HepG2 (cell line): ENCODE results near the gene AP5Z1. TPM values are rescaled to one million over a fixed set of nuclear protein-coding genes. Genes with fewer than 3 reads are reported as not detected.
A peak's percentile ranks its signal among the peaks of the same experiment; 100 is the strongest.

Experiments
- CBX2 ChIP-seq, 2 experiments: fragments of 200-600 bp in 1 of 2; sonication (generic); formaldehyde crosslinking in 1 of 2; IDR thresholded peaks; 2 replicates each; pipeline versions ENCODE4 v1.7.0 to v1.8.1; 2018 to 2022; ENCODE audit warnings: low read depth in 2 of 2, low read length in 1 of 2, mild to moderate bottlenecking in 1 of 2, missing genetic modification reagents in 1 of 2
- CHCHD3 ChIP-seq: sonication (generic); formaldehyde crosslinking; IDR thresholded peaks from 2 replicates; pipeline ENCODE4 v1.8.0; 2022; ENCODE audit warnings: mild to moderate bottlenecking, missing genetic modification reagents, moderate library complexity
- FIP1L1 ChIP-seq: fragments of 200-400 bp; formaldehyde crosslinking; IDR thresholded peaks from 2 replicates; pipeline ENCODE4 v1.6.1; 2018; ENCODE audit warnings: low read depth, mild to moderate bottlenecking, low read length, moderate library complexity, borderline replicate concordance; ENCODE audit not compliant: insufficient read depth
- GATA4 ChIP-seq: sonication (generic); IDR thresholded peaks from 2 replicates; pipeline ENCODE4 v1.6.1; 2016; ENCODE audit warnings: antibody characterized with exemption, low read depth, borderline replicate concordance
- HNF4A ChIP-seq: sonication (generic); formaldehyde crosslinking; IDR thresholded peaks from 2 replicates; pipeline ENCODE4 v1.4.0; 2020; ENCODE audit warnings: missing genetic modification reagents
- IRF9 ChIP-seq: sonication (generic); formaldehyde crosslinking; IDR thresholded peaks from 2 replicates; pipeline ENCODE4 v1.8.0; 2022; ENCODE audit warnings: missing genetic modification reagents, mild to moderate bottlenecking, borderline replicate concordance
- KDM1A ChIP-seq: IDR thresholded peaks from 2 replicates; pipeline ENCODE4 v1.6.1; 2016; ENCODE audit warnings: missing compliant biosample characterization
- KLF16 ChIP-seq, 2 experiments: sonication (generic) in 1 of 2; formaldehyde crosslinking in 1 of 2; IDR thresholded peaks; 2 replicates each; pipeline versions ENCODE4 v1.6.1 to v1.8.0; 2016 to 2023; ENCODE audit warnings: missing genetic modification reagents in 2 of 2, missing compliant biosample characterization in 1 of 2
- MAF1 ChIP-seq: sonication (generic); formaldehyde crosslinking; IDR thresholded peaks from 2 replicates; pipeline ENCODE4 v1.5.0; 2020; ENCODE audit warnings: missing genetic modification reagents, borderline replicate concordance
- SP1 ChIP-seq, 2 experiments: fragments of 450-650 bp in 1 of 2; sonication (generic) in 1 of 2; formaldehyde crosslinking in 1 of 2; IDR thresholded peaks; 2 replicates each; pipeline versions ENCODE4 v1.4.0 to v1.6.1; 2016 to 2020; ENCODE audit warnings: missing genetic modification reagents in 1 of 2
- TFDP2 ChIP-seq: sonication (generic); formaldehyde crosslinking; IDR thresholded peaks from 2 replicates; pipeline ENCODE4 v1.4.0; 2020; ENCODE audit warnings: missing genetic modification reagents
- TOE1 ChIP-seq: sonication (generic); formaldehyde crosslinking; IDR thresholded peaks from 2 replicates; pipeline ENCODE4 v1.4.0; 2020; ENCODE audit warnings: mild to moderate bottlenecking, missing genetic modification reagents
- TP53 ChIP-seq: sonication (generic); formaldehyde crosslinking; conservative IDR thresholded peaks from 2 replicates; pipeline ENCODE4 v1.4.0; 2020; ENCODE audit warnings: missing genetic modification reagents
- ZBTB1 ChIP-seq: sonication (generic); formaldehyde crosslinking; IDR thresholded peaks from 2 replicates; pipeline ENCODE4 v1.4.0; 2020; ENCODE audit warnings: missing genetic modification reagents, borderline replicate concordance
- ZKSCAN5 ChIP-seq: sonication (generic); formaldehyde crosslinking; IDR thresholded peaks from 2 replicates; pipeline ENCODE4 v1.5.1; 2020; ENCODE audit warnings: mild to moderate bottlenecking, missing genetic modification reagents
- ZNF282 ChIP-seq: fragments of 450-650 bp; IDR thresholded peaks from 2 replicates; pipeline ENCODE4 v1.6.1; 2018; ENCODE audit not compliant: partially characterized antibody
- ZNF383 ChIP-seq: sonication (generic); formaldehyde crosslinking; IDR thresholded peaks from 2 replicates; pipeline ENCODE4 v1.4.0; 2020; ENCODE audit warnings: missing genetic modification reagents, mild to moderate bottlenecking, borderline replicate concordance
- ZNF546 ChIP-seq: sonication (generic); formaldehyde crosslinking; conservative IDR thresholded peaks from 2 replicates; pipeline ENCODE4 v1.8.1; 2023; ENCODE audit warnings: mild to moderate bottlenecking, missing genetic modification reagents
- ZNF567 ChIP-seq: sonication (generic); formaldehyde crosslinking; IDR thresholded peaks from 2 replicates; pipeline ENCODE4 v1.8.1; 2023; ENCODE audit warnings: mild to moderate bottlenecking, missing genetic modification reagents, borderline replicate concordance
- ZNF737 ChIP-seq: sonication (generic); formaldehyde crosslinking; IDR thresholded peaks from 2 replicates; pipeline ENCODE4 v1.5.0; 2020; ENCODE audit warnings: missing genetic modification reagents, mild to moderate bottlenecking, borderline replicate concordance
- ZSCAN21 ChIP-seq: sonication (generic); formaldehyde crosslinking; IDR thresholded peaks from 2 replicates; pipeline ENCODE4 v1.8.0; 2022; ENCODE audit warnings: mild to moderate bottlenecking, missing genetic modification reagents, moderate library complexity, borderline replicate concordance
- ZSCAN9 ChIP-seq: IDR thresholded peaks from 2 replicates; pipeline ENCODE4 v1.6.1; 2016; ENCODE audit warnings: borderline replicate concordance
- polyA plus RNA-seq, 8 experiments: library from polyadenylated mRNA; depleted of rRNA in 3 of 8; stranded (reverse) in 7 of 8; unstranded in 1 of 8; fragments of >200 nt; fragmentation: Illumina TruSeq in 4 of 8; extraction: Trizol in 4 of 8; gene quantifications; 2 replicates each; pipeline versions ENCODE4 v1.2.1 to v1.2.3, GENCODE V29; 2011 to 2016; ENCODE audit warnings: low read depth in 4 of 8, missing spikeins in 1 of 8, mixed read lengths in 1 of 8; ENCODE audit not compliant: insufficient read depth in 1 of 8
- total RNA-seq, 5 experiments: library from RNA; depleted of rRNA; stranded (reverse); fragments of >200 nt; fragmentation: Illumina TruSeq; extraction: Trizol; gene quantifications; 2 replicates each; pipeline ENCODE4 v1.2.3, GENCODE V29; 2016; ENCODE audit warnings: low read depth in 1 of 5
- TF ChIP-seq, protein P1 (sequence below): sonication (generic); formaldehyde crosslinking; IDR thresholded peaks from 2 replicates; pipeline ENCODE4 v1.8.1; 2023; ENCODE audit warnings: mild to moderate bottlenecking, missing genetic modification reagents, borderline replicate concordance
- TF ChIP-seq, protein P2 (sequence below): sonication (generic); formaldehyde crosslinking; IDR thresholded peaks from 2 replicates; pipeline ENCODE4 v1.4.0; 2020; ENCODE audit warnings: missing genetic modification reagents

Gene AP5Z1
- total and polyA plus RNA-seq, 2 of the 13 experiments (the other 11 are each of a cell fraction or from before 2014, with no cell fraction given) = 9.3 to 15.1 TPM

DNA sequence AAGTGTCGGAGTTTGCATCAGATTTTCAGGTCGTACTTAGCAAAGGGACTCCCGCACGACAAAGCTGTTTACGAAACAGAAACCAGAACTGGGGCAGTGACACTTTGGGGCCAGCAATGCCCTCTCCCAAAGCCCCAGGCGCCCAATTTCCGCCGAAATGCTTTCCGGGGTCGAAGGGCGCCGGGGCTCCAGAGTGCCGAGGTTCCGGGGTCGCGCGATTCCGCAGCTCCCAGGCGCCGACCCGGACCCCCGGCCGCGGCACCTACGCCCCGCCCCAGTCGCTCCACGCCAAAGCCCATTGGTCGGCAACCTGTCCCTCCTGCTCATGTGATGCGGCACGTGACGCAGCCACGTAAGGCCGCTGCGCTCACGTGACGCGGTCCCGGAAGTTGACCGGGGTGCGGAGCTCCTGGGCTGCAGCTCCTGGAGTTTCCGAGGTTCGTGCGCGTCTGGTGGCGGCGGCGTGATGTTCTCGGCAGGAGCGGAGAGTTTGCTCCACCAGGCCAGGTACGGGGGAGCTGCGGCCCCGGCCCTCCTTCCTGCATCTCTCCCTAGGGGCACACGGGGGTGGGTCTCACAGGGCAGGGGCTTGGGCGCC is at the start of gene AP5Z1 (continued):
- no peak for TF ChIP-seq ZBTB1 (CRISPR knock-in tag)
- no peak for TF ChIP-seq ZNF383
- TF ChIP-seq, protein P1, sequence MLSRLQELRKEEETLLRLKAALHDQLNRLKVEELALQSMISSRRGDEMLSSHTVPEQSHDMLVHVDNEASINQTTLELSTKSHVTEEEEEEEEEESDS (CRISPR knock-in tag) = 0 out of 2 replicates have a peak, but pooled peaks have one; percentile 30
- peak; percentile 47; the same call in 1 of the 2 replicates for TF ChIP-seq HNF4A (CRISPR knock-in tag)
- TF ChIP-seq SP1 (IDR thresholded peaks at IDR 0.05) = no peak
- peak; percentile 81 for TF ChIP-seq SP1 (CRISPR knock-in tag; IDR thresholded peaks at IDR 0.05)
- TF ChIP-seq ZKSCAN5 = no peak
- peak in 1 of 2 experiments; percentile 74; a peak in 1 of 4 replicates for TF ChIP-seq KLF16 (CRISPR knock-in tag; IDR thresholded peaks at IDR 0.05)
- TF ChIP-seq ZNF567 = peak; percentile 74; the same call in 1 of the 2 replicates
- TF ChIP-seq ZNF737 (CRISPR knock-in tag) = no peak
- TF ChIP-seq FIP1L1 = no peak
- TF ChIP-seq, protein P2, sequence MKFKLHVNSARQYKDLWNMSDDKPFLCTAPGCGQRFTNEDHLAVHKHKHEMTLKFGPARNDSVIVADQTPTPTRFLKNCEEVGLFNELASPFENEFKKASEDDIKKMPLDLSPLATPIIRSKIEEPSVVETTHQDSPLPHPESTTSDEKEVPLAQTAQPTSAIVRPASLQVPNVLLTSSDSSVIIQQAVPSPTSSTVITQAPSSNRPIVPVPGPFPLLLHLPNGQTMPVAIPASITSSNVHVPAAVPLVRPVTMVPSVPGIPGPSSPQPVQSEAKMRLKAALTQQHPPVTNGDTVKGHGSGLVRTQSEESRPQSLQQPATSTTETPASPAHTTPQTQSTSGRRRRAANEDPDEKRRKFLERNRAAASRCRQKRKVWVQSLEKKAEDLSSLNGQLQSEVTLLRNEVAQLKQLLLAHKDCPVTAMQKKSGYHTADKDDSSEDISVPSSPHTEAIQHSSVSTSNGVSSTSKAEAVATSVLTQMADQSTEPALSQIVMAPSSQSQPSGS (CRISPR knock-in tag) = no peak
- TF ChIP-seq TOE1 = no peak
- TF ChIP-seq ZSCAN21 (CRISPR knock-in tag) = no peak; the same call in 1 of the 2 replicates
- TF ChIP-seq ZNF546 (CRISPR knock-in tag) = peak; percentile 62
- TF ChIP-seq ZSCAN9 (CRISPR knock-in tag) = 0 out of 2 replicates have a peak, but pooled peaks have one; percentile 41
- TF ChIP-seq CBX2 (IDR thresholded peaks at IDR 0.05; ENCODE audit: low read depth, low read length) = no peak
- TF ChIP-seq CBX2 (CRISPR knock-in tag; IDR thresholded peaks at IDR 0.05; ENCODE audit: low read depth) = no peak
- peak; percentile 71; the same call in 1 of the 2 replicates for TF ChIP-seq MAF1
- peak; percentile 89; the same call in 1 of the 2 replicates for TF ChIP-seq IRF9 (CRISPR knock-in tag)
- TF ChIP-seq KDM1A = no peak
- no peak for TF ChIP-seq CHCHD3 (CRISPR knock-in tag)
- TF ChIP-seq TFDP2 (CRISPR knock-in tag) = peak; percentile 42; the same call in 1 of the 2 replicates
- TF ChIP-seq GATA4 = 0 out of 2 replicates have a peak, but pooled peaks have one; percentile 11
- no peak for TF ChIP-seq ZNF282
- no peak for TF ChIP-seq TP53 (CRISPR knock-in tag)
